ENCODE measurements around the gene LAMC2. TPM values are rescaled to one million over a fixed set of nuclear protein-coding genes. Genes with fewer than 3 reads are reported as not detected.
"Not testable (repeated sequence)": the region's sequence is repeated elsewhere in the genome, so short reads cannot be mapped to it uniquely, and the experiment has no call there.

The LAMC2 gene
- total and polyA plus RNA-seq, 4 experiments from 2014 or later: not detected

DNA sequence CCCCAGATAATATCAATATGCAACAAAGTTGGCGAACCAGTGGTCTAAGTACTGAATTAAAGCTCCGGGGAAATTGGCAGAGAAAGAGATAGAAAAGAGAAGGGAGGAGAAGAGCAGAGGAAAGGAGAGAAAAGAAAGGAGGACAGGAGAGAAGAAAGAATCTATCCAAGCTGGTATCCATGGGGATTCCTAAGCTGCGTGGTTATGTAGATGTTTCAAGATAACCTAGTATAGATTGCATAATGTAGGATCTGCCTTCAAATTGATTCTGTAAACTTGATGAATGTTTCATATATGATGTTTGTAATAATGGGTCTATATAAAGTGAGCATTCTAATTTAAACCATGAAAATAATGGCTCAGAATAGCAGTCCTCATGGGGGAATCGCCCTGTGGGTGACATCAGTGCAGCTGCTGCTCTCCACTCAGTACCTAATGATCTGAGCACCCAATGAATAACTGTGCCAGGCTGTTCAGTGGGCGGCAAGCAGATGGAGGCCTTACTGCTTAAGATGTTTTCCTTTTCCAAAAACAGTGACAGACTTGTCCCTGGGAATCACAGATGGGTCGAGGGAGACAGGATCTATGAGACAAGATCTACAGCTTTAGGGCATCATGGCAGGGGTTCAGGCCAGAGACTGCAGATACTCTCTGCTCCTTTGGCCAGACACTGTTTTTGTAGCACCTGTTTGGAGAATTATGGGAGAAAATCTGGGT is 78.0 kb downstream of the LAMC2 start:
- no peaks in the 10 kb centered on the region for H3K9me3 Mint-ChIP-seq
- H3K36me3 ChIP-seq (ENCODE audit: insufficient read depth, low read length): no peaks in the 10 kb centered on the region
- H3K9me3 ChIP-seq (ENCODE audit: control insufficient read depth in 1 of 2, low read length in 2 of 2): no peaks in the 10 kb centered on the region
- peaks cover 12 to 29% of the 10 kb centered on the region in 2 donors for H3K27me3 Mint-ChIP-seq
- peaks cover 7% of the 10 kb centered on the region for H3K27me3 ChIP-seq (ENCODE audit: insufficient read depth, low read length)
- intact Hi-C loops (cut with micrococcal nuclease): no loop called here
- DNase-seq: no peak
- H3K4me3 Mint-ChIP-seq: no peak overlapping the region
- no peaks in the 10 kb centered on the region for H3K4me1 ChIP-seq (ENCODE audit: insufficient read depth, low read length)
- no peaks in the 10 kb centered on the region for H3K4me1 Mint-ChIP-seq
- CTCF ChIA-PET (ENCODE audit: partially characterized antibody): interaction anchor here (2.6 kb wide), 1 partner anchor 18 kb away, joined by 8 read pairs; no protein-coding TSS in a partner anchor
- POLR2A ChIA-PET (ENCODE audit: partially characterized antibody): no interaction called here
- H3K27ac ChIP-seq (ENCODE audit: low read depth, low read length): no peak overlapping the region
- H3K27ac Mint-ChIP-seq: no peak overlapping the region
- no peak overlapping the region for H3K4me3 ChIP-seq (ENCODE audit: low read length in 2 of 2)
- H3K36me3 Mint-ChIP-seq: no peaks in the 10 kb centered on the region

DNA sequence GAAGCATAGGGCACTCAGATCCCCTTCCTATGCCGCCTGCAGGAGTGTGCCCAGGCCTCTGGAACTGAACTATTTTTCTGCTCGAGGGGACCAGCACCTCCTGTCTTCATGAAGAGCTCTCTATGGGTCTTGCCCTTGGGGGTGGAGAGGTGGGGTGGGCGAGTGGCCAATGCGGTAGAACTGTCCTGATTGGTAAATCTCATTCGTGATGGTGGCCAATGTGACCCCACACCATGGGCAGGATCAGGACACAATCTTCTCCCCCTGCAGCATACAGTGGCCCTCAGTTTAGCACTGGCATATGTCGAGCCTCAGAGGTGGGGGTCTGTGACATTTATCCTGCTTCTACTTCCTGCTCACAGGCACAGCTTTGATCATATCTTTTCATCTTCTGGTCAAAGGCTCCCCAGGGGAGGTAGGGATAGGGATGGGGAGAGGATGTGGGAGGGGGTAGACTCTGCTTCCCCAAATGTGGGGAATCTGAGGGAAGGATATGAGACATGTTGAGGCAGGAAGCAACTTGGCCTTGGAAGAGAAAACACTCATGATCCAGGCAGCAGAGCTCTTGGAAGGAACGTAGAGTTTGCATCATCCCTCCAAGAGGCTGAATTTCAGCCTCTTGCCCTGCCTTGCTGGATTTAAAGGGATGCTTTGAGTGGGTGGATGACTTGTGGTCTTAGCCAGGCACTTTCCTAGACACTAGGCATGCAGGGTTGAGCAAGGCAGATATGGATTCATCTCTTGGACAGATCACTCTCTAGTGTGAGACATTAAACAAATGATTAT is 81.8 kb downstream of the LAMC2 start:
- H3K4me1 Mint-ChIP-seq: no peaks in the 10 kb centered on the region
- CTCF ChIA-PET (ENCODE audit: partially characterized antibody): interaction anchor here (1.7 kb wide), 1 partner anchor 13 kb away, joined by 4 read pairs; no protein-coding TSS in a partner anchor
- DNase-seq: no peak
- no peak overlapping the region for H3K4me3 Mint-ChIP-seq
- Histone ChIP-seq H3K36me3 (ENCODE audit: insufficient read depth, low read length) (no peaks in the 10 kb centered on the region), H3K4me3 (ENCODE audit: low read length in 2 of 2) (no peak overlapping the region), H3K4me1 (ENCODE audit: insufficient read depth, low read length) (no peaks in the 10 kb centered on the region), H3K9me3 (ENCODE audit: control insufficient read depth in 1 of 2, low read length in 2 of 2) (no peaks in the 10 kb centered on the region), H3K27ac (ENCODE audit: low read depth, low read length) (no peak overlapping the region), H3K27me3 (ENCODE audit: insufficient read depth, low read length) (peaks cover 3% of the 10 kb centered on the region)
- intact Hi-C loops (cut with micrococcal nuclease): no loop called here
- H3K9me3 Mint-ChIP-seq: no peaks in the 10 kb centered on the region
- POLR2A ChIA-PET (ENCODE audit: partially characterized antibody): no interaction called here
- no peaks in the 10 kb centered on the region for H3K36me3 Mint-ChIP-seq
- no peak overlapping the region for H3K27ac Mint-ChIP-seq
- peaks cover 7 to 17% of the 10 kb centered on the region in 2 donors for H3K27me3 Mint-ChIP-seq

DNA sequence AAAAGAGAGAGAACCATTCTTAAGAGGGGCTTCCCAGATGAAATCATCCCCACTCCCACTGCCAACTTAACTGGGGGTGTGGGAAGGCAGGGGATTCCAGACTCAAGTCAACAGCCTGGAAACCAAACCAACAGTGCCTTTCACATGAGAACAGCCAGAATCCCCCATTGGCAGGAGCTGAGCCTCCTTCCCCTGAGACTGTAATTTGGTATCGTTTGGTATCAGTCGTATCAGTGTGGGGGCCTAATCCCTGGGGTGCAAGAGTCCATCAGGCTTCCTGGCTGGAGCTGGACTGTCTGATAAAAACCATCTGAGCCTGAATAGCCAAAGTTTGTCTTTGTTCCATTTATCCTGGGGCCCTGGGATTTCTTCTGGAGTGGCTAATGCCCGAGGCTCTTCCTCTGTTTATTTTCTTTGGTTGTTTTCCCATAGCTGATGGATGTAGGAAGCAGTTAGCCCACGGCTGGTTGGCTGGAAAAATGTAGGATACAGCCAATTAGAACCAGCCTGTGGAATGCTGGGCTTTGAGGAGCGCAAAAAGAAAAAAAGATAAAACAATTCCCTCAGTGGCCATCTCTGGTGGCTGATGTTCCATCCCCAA is 84.6 kb downstream of the LAMC2 start:
- H3K4me3 Mint-ChIP-seq: no peak overlapping the region
- H3K4me1 Mint-ChIP-seq: no peaks in the 10 kb centered on the region
- peaks cover 3 to 10% of the 10 kb centered on the region in 2 donors for H3K27me3 Mint-ChIP-seq
- Histone ChIP-seq H3K4me3 (ENCODE audit: low read length in 2 of 2) (no peak overlapping the region), H3K27me3 (ENCODE audit: insufficient read depth, low read length) (peaks cover 3% of the 10 kb centered on the region), H3K9me3 (ENCODE audit: control insufficient read depth in 1 of 2, low read length in 2 of 2) (no peaks in the 10 kb centered on the region), H3K36me3 (ENCODE audit: insufficient read depth, low read length) (no peaks in the 10 kb centered on the region), H3K27ac (ENCODE audit: low read depth, low read length) (no peak overlapping the region), H3K4me1 (ENCODE audit: insufficient read depth, low read length) (no peaks in the 10 kb centered on the region)
- no peak overlapping the region for H3K27ac Mint-ChIP-seq
- CTCF ChIA-PET (ENCODE audit: partially characterized antibody): interaction anchor here (1.1 to 1.2 kb wide), 3 partner anchors 10 to 12 kb away, joined by 3 to 5 read pairs (median 3); no protein-coding TSS in a partner anchor
- DNase-seq: no peak
- no peaks in the 10 kb centered on the region for H3K9me3 Mint-ChIP-seq
- H3K36me3 Mint-ChIP-seq: no peaks in the 10 kb centered on the region
- POLR2A ChIA-PET (ENCODE audit: partially characterized antibody): no interaction called here
- intact Hi-C loops (cut with micrococcal nuclease): no loop called here

DNA sequence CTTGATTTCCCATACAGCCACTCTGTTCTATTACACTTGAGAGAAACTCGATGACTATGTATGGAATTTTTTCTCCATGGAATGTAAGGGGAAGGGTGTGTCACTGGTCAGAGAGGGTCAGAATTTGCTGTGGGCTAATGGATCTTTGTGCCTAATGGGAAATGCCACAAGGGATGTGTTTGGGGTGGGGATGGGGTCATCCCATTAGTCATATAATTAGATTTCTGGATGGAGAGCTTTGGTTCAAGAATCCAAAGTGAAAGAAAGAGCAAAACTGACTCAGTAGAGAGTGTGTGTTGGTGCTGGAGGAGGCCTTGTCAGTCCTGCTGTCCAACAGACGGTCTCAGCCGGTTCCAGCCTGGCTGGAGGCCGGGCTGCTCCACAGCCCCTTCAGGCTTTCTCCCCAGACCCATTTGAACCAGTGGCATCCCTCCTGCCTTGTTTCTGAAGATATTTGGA is 86.4 kb downstream of the LAMC2 start:
- H3K4me3 Mint-ChIP-seq: no peak overlapping the region
- H3K27ac Mint-ChIP-seq: no peak overlapping the region
- ChIA-PET CTCF (ENCODE audit: partially characterized antibody) (no interaction called here), POLR2A (ENCODE audit: partially characterized antibody) (no interaction called here)
- Histone ChIP-seq H3K9me3 (ENCODE audit: control insufficient read depth in 1 of 2, low read length in 2 of 2) (no peaks in the 10 kb centered on the region), H3K4me3 (ENCODE audit: low read length in 2 of 2) (no peak overlapping the region), H3K27ac (ENCODE audit: low read depth, low read length) (no peak overlapping the region), H3K27me3 (ENCODE audit: insufficient read depth, low read length) (peaks cover 3% of the 10 kb centered on the region), H3K4me1 (ENCODE audit: insufficient read depth, low read length) (no peaks in the 10 kb centered on the region), H3K36me3 (ENCODE audit: insufficient read depth, low read length) (no peaks in the 10 kb centered on the region)
- intact Hi-C loops (cut with micrococcal nuclease): no loop called here
- peaks cover 0 to 10% of the 10 kb centered on the region in 2 donors for H3K27me3 Mint-ChIP-seq
- DNase-seq: no peak
- H3K36me3 Mint-ChIP-seq: no peaks in the 10 kb centered on the region
- H3K4me1 Mint-ChIP-seq: no peaks in the 10 kb centered on the region
- no peaks in the 10 kb centered on the region for H3K9me3 Mint-ChIP-seq

DNA sequence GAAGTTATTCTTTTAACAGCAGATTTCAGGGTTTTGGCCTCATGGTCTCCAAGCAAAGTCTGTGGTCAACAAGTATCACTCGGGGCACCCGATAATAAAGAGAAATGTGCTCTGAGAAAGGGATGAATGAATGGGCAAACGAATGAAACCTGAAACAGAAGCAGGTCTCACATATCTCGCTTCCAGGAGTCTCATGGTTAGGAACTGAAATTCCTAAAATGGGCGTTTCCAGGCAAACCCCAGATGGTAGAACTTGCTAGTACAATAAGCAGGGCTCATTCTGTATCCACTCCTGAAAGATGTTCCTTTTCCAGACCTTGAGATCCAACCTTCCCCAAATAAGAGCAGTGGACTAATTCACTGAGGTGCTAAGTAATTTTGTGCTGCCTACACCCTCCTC is 87.2 kb downstream of the LAMC2 start:
- Histone ChIP-seq H3K27ac (ENCODE audit: low read depth, low read length) (no peak overlapping the region), H3K27me3 (ENCODE audit: insufficient read depth, low read length) (peaks cover 3% of the 10 kb centered on the region), H3K9me3 (ENCODE audit: control insufficient read depth in 1 of 2, low read length in 2 of 2) (no peaks in the 10 kb centered on the region), H3K4me1 (ENCODE audit: insufficient read depth, low read length) (no peaks in the 10 kb centered on the region), H3K36me3 (ENCODE audit: insufficient read depth, low read length) (no peaks in the 10 kb centered on the region), H3K4me3 (ENCODE audit: low read length in 2 of 2) (no peak overlapping the region)
- ChIA-PET POLR2A (ENCODE audit: partially characterized antibody) (no interaction called here), CTCF (ENCODE audit: partially characterized antibody) (no interaction called here)
- intact Hi-C loops (cut with micrococcal nuclease): no loop called here
- no peak for DNase-seq
- Mint-ChIP-seq H3K27me3 (peaks cover 0 to 6% of the 10 kb centered on the region in 2 donors), H3K4me3 (no peak overlapping the region), H3K4me1 (no peaks in the 10 kb centered on the region), H3K27ac (no peak overlapping the region), H3K36me3 (no peaks in the 10 kb centered on the region), H3K9me3 (no peaks in the 10 kb centered on the region)

DNA sequence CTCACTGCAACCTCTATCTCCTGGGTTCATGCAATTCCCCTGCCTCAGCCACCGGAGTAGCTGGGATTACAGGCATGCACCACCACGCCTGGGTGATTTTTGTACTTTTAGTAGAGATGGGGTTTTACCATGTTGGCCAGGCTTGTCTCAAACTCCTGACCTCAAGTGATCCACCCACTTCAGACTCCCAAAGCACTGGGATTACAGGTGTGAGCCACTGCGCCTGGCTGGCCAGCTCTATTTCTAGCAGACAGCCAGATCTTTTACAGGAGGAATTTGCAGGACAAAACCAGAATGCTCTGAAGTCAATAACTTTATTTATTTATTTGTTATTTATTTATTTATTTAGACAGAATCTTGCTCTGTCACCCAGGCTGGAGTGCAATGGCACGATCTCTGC is 87.9 kb downstream of the LAMC2 start:
- H3K4me3 Mint-ChIP-seq; intact Hi-C loops (cut with micrococcal nuclease); DNase-seq; H3K4me3 ChIP-seq (ENCODE audit: low read length in 2 of 2); H3K27me3 ChIP-seq (ENCODE audit: insufficient read depth, low read length); CTCF ChIA-PET (ENCODE audit: partially characterized antibody); H3K27me3 Mint-ChIP-seq; H3K4me1 ChIP-seq (ENCODE audit: insufficient read depth, low read length); H3K36me3 Mint-ChIP-seq; H3K27ac Mint-ChIP-seq; H3K9me3 Mint-ChIP-seq; H3K36me3 ChIP-seq (ENCODE audit: insufficient read depth, low read length); H3K27ac ChIP-seq (ENCODE audit: low read depth, low read length); POLR2A ChIA-PET (ENCODE audit: partially characterized antibody); H3K9me3 ChIP-seq (ENCODE audit: control insufficient read depth in 1 of 2, low read length in 2 of 2); H3K4me1 Mint-ChIP-seq: not testable (repeated sequence)

DNA sequence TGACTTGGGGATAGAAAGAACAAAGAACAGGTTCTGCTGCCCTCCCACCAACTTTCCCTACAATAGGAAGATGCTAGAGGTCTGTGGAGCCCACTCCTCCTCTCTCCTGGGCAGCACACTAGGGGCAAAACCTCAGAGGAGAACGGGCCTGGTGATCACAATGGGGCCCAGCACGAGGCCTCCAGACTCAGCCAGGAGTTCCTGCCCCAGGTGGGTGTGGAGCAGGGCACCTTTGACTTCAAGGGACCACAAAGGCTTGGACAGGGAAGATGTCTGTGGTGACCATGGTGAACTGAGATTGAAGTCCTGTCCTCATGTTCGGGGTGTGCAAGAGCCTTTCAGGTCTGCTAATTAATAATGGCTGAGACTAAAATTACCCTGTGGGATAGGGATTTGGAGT is 88.8 kb downstream of the LAMC2 start:
- no peak for DNase-seq
- no peaks in the 10 kb centered on the region for H3K36me3 Mint-ChIP-seq
- ChIA-PET POLR2A (ENCODE audit: partially characterized antibody) (no interaction called here), CTCF (ENCODE audit: partially characterized antibody) (interaction anchor here (1.0 kb wide), 1 partner anchor 10 kb away, joined by 3 read pairs; no protein-coding TSS in a partner anchor)
- Histone ChIP-seq H3K4me1 (ENCODE audit: insufficient read depth, low read length) (no peaks in the 10 kb centered on the region), H3K36me3 (ENCODE audit: insufficient read depth, low read length) (no peaks in the 10 kb centered on the region), H3K27ac (ENCODE audit: low read depth, low read length) (no peak overlapping the region), H3K9me3 (ENCODE audit: control insufficient read depth in 1 of 2, low read length in 2 of 2) (no peaks in the 10 kb centered on the region), H3K4me3 (ENCODE audit: low read length in 2 of 2) (no peak overlapping the region), H3K27me3 (ENCODE audit: insufficient read depth, low read length) (peaks cover 3% of the 10 kb centered on the region)
- no peaks in the 10 kb centered on the region for H3K9me3 Mint-ChIP-seq
- H3K27ac Mint-ChIP-seq: no peak overlapping the region
- peaks cover 0 to 4% of the 10 kb centered on the region in 2 donors for H3K27me3 Mint-ChIP-seq
- H3K4me3 Mint-ChIP-seq: no peak overlapping the region
- intact Hi-C loops (cut with micrococcal nuclease): no loop called here
- no peaks in the 10 kb centered on the region for H3K4me1 Mint-ChIP-seq

Data from CD4-positive, alpha-beta memory T cell (primary cell).